Heart left ventricle (tissue), 16 donors: Measurements from ENCODE around the gene BMP2. TPM values are rescaled to one million over a fixed set of nuclear protein-coding genes. Genes with fewer than 3 reads are reported as not detected.
A peak's percentile ranks its signal among the peaks of the same experiment; 100 is the strongest.

Experiments
- ATAC-seq, 4 donors: fragments of 200-7000 bp; cut with Tn5 transposase; one replicate each; pipeline ENCODE4 v1.9.1; 2020 to 2022; ENCODE audit warnings: moderate library complexity in 4 of 4, mild to moderate bottlenecking in 3 of 4, moderate number of reproducible peaks in 1 of 4
- DNase-seq, 5 donors: peaks; one replicate each; pipeline ENCODE4 v3.0.0-alpha.2; 2020
- H3K27ac ChIP-seq, 12 donors: fragments of 200-600 bp; sonication (generic) in 4 of 12; one replicate each; pipeline versions ENCODE4 v1.5.0 to v1.8.0; 2016 to 2022; ENCODE audit warnings: mild to moderate bottlenecking in 2 of 12
- H3K27me3 ChIP-seq, 9 donors: fragments of 200-600 bp; sonication (generic) in 2 of 9; one replicate each; pipeline versions ENCODE4 v1.5.1 to v1.8.0; 2016 to 2022; ENCODE audit warnings: mild to moderate bottlenecking in 3 of 9
- H3K36me3 ChIP-seq, 9 donors: fragments of 200-600 bp; sonication (generic) in 2 of 9; one replicate each; pipeline versions ENCODE4 v1.5.0 to v1.8.0; 2018 to 2022; ENCODE audit warnings: mild to moderate bottlenecking in 2 of 9
- H3K4me1 ChIP-seq, 12 donors: fragments of 200-600 bp; sonication (generic) in 4 of 12; one replicate each; pipeline versions ENCODE4 v1.5.0 to v1.8.0; 2016 to 2022; ENCODE audit warnings: mild to moderate bottlenecking in 3 of 12
- H3K4me3 ChIP-seq, 12 donors: fragments of 200-600 bp; sonication (generic) in 4 of 12; one replicate each; pipeline versions ENCODE4 v1.5.0 to v1.8.0; 2017 to 2022; ENCODE audit warnings: mild to moderate bottlenecking in 9 of 12, moderate library complexity in 4 of 12
- H3K9me3 ChIP-seq, 12 donors: fragments of 200-600 bp; sonication (generic) in 4 of 12; one replicate each; pipeline versions ENCODE4 v1.5.0 to v1.8.0; 2016 to 2022; ENCODE audit warnings: mild to moderate bottlenecking in 1 of 12
- POLR2A ChIP-seq, 2 donors: fragments of 450-650 bp; IDR thresholded peaks; one replicate each; pipeline ENCODE4 v1.6.1; 2017; ENCODE audit warnings: antibody characterized with exemption in 2 of 2, mild to moderate bottlenecking in 2 of 2, moderate library complexity in 2 of 2
- WGBS, 4 donors: extraction: QIAGEN DNeasy Blood & Tissue Kit in 2 of 4; methylation state at CpG; one replicate each; pipeline versions ENCODE4 v1.1.5 to v1.1.7; 2013 to 2018; 5-methylcytosine and 5-hydroxymethylcytosine counted together
- intact Hi-C, 10 donors: fragments of 100-400 bp; cut with DNase I; formaldehyde crosslinking; loops; one replicate each; pipeline versions ENCODE4 v1.11.1 to v1.14.2; 2022
- polyA plus RNA-seq, 2 donors: library from polyadenylated mRNA; stranded (reverse); fragments of 200-250 nt; gene quantifications; one replicate each; pipeline ENCODE4 v1.2.3, GENCODE V29; 2013
- total RNA-seq, 9 donors: library from RNA; depleted of rRNA in 2 of 9; stranded (reverse); fragments of >200 nt in 2 of 9; fragmentation: NEBNext Ultra II Directional in 3 of 9; extraction: Animal tissue kit (Norgen Biotek cat#: 25700) in 3 of 9; gene quantifications; one replicate each; pipeline versions ENCODE4 v1.1.0 to v1.2.4, GENCODE V29; 2016 to 2023
- TF ChIP-seq, protein P1 (sequence below), 12 donors: fragments of 200-600 bp; sonication (generic) in 4 of 12; IDR thresholded peaks; one replicate each; pipeline versions ENCODE4 v1.5.0 to v1.8.0; 2018 to 2022; ENCODE audit warnings: antibody characterized with exemption in 12 of 12, mild to moderate bottlenecking in 5 of 12
- donor health status: ischemic (EF 13 %, LVEDD 7.1; RV severe dilation, severe dysfunction).
- donor health status: healthy with polysubstance abuse.
- donor health status: DM: no; HTN: yes; CAD: no.
- donor health status: DM: no; HTN: no; CAD: no.
- donor health status: ischemic (EF 25% LVEDD 6.9; RV normal size, moderate dysfunction).
- donor health status: ischemic (EF 25% LVEDD 5.7; RV mildly dilated, moderate dysfunction).
- donor health status: healthy.
- donor health status: DM: yes; HTN: yes; CAD: no.
- donor health status: ischemic (EF 35%, LVEDD 5.7; RV mildly dilated, moderate dysfunction).
- donor health status: nonischemic (EF 11% LVEDD 7.7; RV severe dilation, severe dysfunction).
- donor health status: DM: yes; HTN: yes; CAD: no.
- donor health status: PGD.
- donor health status: ischemic (EF 29% LVEDD 5.4; RV normal size, mild dysfunction).
- donor health status: nonischemic (EF 23%, LVEDD 6.1; RV moderate dilation, normal function).

The BMP2 gene
- total and polyA plus RNA-seq, 11 donors: 0.72 to 6.2 (median 2.2) TPM

DNA sequence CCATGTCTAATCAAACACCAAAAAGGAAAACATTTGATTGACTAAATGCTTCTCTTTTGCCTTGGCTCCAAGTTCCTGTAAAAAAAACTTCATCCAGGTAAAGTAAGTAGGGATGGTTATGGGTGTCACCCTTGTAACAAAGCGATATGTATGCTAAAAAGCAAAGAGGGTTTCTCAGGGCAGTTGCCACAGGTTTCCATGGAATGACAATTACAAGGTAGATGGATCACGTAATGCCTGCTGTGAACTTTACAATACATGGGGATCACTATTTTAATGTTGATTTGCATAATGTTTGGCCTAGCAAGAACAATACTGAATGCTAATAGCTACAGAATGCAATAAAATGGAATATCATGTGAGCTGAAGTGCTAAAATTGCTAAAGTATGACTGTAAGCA, 2.9 kb upstream of the BMP2 start:
- Histone ChIP-seq H3K27ac (no peak overlapping the region), H3K36me3 (no peaks in the 10 kb centered on the region), H3K4me1 (peaks cover 0 to 19% (median 1%) of the 10 kb centered on the region in 12 donors), H3K27me3 (peaks cover 0 to 18% (median 0%) of the 10 kb centered on the region in 9 donors), H3K4me3 (no peak overlapping the region), H3K9me3 (no peaks in the 10 kb centered on the region)
- no peak for ATAC-seq
- WGBS, 4 donors: 82 to 96% (median 91%) methylated on average over 2 of the region's 2 CpGs
- DNase-seq: no peak
- TF ChIP-seq POLR2A (IDR thresholded peaks at IDR 0.05): no peak
- TF ChIP-seq, protein P1, sequence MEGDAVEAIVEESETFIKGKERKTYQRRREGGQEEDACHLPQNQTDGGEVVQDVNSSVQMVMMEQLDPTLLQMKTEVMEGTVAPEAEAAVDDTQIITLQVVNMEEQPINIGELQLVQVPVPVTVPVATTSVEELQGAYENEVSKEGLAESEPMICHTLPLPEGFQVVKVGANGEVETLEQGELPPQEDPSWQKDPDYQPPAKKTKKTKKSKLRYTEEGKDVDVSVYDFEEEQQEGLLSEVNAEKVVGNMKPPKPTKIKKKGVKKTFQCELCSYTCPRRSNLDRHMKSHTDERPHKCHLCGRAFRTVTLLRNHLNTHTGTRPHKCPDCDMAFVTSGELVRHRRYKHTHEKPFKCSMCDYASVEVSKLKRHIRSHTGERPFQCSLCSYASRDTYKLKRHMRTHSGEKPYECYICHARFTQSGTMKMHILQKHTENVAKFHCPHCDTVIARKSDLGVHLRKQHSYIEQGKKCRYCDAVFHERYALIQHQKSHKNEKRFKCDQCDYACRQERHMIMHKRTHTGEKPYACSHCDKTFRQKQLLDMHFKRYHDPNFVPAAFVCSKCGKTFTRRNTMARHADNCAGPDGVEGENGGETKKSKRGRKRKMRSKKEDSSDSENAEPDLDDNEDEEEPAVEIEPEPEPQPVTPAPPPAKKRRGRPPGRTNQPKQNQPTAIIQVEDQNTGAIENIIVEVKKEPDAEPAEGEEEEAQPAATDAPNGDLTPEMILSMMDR (IDR thresholded peaks at IDR 0.05): no peak
- intact Hi-C loops: loop anchor here in 9 of 10 donors (5.0 to 10.0 kb wide), 11 partner anchors 127 to 1958 kb away; no protein-coding TSS in a partner anchor

DNA sequence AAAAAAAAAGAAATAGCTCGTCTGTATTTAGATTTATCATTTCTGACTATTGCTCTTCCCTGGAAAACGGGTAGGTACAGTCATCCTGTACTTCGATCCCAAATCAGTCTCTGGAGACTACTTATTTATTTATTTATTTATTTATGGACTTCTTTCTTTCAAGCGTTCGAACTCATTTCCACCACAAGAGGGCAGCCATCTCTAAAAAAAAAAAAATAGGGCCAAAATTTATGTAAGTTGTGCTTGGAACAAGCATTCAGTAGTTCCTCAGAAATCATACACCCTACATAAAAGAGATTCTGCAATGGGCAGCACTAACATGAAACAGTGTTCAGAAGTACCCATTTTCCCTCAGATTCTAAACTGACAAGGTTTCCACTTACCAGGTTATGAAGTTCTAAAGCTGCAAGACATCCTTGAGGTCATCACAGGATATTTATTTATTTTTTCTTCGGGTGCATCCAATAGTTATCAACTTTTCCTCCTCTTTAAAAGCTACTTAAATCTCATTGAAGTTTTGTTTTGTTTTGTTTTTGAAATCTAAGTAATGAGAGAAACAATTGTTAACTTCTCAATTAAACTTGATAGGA, 1.9 kb upstream of the BMP2 start:
- Histone ChIP-seq H3K27ac (no peak overlapping the region), H3K4me1 (peaks cover 0 to 28% (median 7%) of the 10 kb centered on the region in 12 donors), H3K36me3 (no peaks in the 10 kb centered on the region), H3K4me3 (no peak overlapping the region), H3K27me3 (peaks cover 0 to 27% (median 0%) of the 10 kb centered on the region in 9 donors), H3K9me3 (no peaks in the 10 kb centered on the region)
- ATAC-seq (no peak), DNase-seq (no peak)
- WGBS, 4 donors: 10 to 13% (median 13%) methylated on average over 6 of the region's 6 CpGs
- intact Hi-C loops: loop anchor here in 8 of 10 donors (2.0 to 10.0 kb wide), 12 partner anchors 128 to 1957 kb away; no protein-coding TSS in a partner anchor
- no peak for TF ChIP-seq POLR2A (IDR thresholded peaks at IDR 0.05)
- TF ChIP-seq, protein P1 (IDR thresholded peaks at IDR 0.05): peak; percentile 42 to 74 (median 62)

GRCh38 chr20:6766433-6766832, 1.1 kb upstream of the BMP2 start:
- Histone ChIP-seq H3K27me3 (peaks cover 0 to 35% (median 0%) of the 10 kb centered on the region in 9 donors), H3K9me3 (no peaks in the 10 kb centered on the region), H3K36me3 (no peaks in the 10 kb centered on the region), H3K4me1 (peaks cover 0 to 28% (median 8%) of the 10 kb centered on the region in 12 donors), H3K27ac (peak overlapping the region in 1 of 12 donors; percentile 13), H3K4me3 (peak overlapping the region in 1 of 12 donors; percentile 85)
- WGBS, 4 donors: 81 to 92% (median 88%) methylated on average over 9 of the region's 9 CpGs
- no peak for DNase-seq
- no peak for ATAC-seq
- TF ChIP-seq POLR2A (IDR thresholded peaks at IDR 0.05): no peak
- TF ChIP-seq, protein P1 (IDR thresholded peaks at IDR 0.05): no peak
- intact Hi-C loops: loop anchor here in 8 of 10 donors (2.0 to 10.0 kb wide), 12 partner anchors 129 to 1956 kb away; no protein-coding TSS in a partner anchor

GRCh38 chr20:6767126-6767535, 355 bp upstream of the BMP2 start:
- H3K4me1 ChIP-seq: peaks cover 0 to 28% (median 8%) of the 10 kb centered on the region in 12 donors
- no peak for DNase-seq
- peak overlapping the region; percentile 16 to 89 (median 70) for H3K4me3 ChIP-seq
- peak overlapping the region in 6 of 12 donors; percentile 46 to 74 (median 54) for H3K27ac ChIP-seq
- no peak for ATAC-seq
- TF ChIP-seq, protein P1 (IDR thresholded peaks at IDR 0.05): peak in 3 of 12 donors; percentile 1 to 13 (median 2)
- TF ChIP-seq POLR2A (IDR thresholded peaks at IDR 0.05): no peak
- WGBS, 4 donors: 4 to 10% (median 6%) methylated on average over 9 to 26 of the region's 26 CpGs
- no peaks in the 10 kb centered on the region for H3K36me3 ChIP-seq
- intact Hi-C loops: loop anchor here in 8 of 10 donors (2.0 to 10.0 kb wide), 12 partner anchors 130 to 1955 kb away; no protein-coding TSS in a partner anchor
- no peaks in the 10 kb centered on the region for H3K9me3 ChIP-seq
- peaks cover 0 to 42% (median 0%) of the 10 kb centered on the region in 9 donors for H3K27me3 ChIP-seq
